IPS-20b (cell line): Measurements from ENCODE around the gene OR7C1.

Experiments
- H3K27ac ChIP-seq: one replicate; pipeline ENCODE4 v1.5.1; 2013; ENCODE audit warnings: low read length
- H3K27me3 ChIP-seq: 2 replicates; pipeline ENCODE4 v1.6.1; 2013; ENCODE audit warnings: mild to moderate bottlenecking, low read length, inconsistent platforms; ENCODE audit not compliant: insufficient read depth
- H3K36me3 ChIP-seq: 2 replicates; pipeline ENCODE4 v1.6.1; 2013; ENCODE audit warnings: low read depth, mild to moderate bottlenecking, inconsistent platforms, low read length, moderate library complexity; ENCODE audit not compliant: insufficient read depth
- H3K4me1 ChIP-seq: 2 replicates; pipeline ENCODE4 v1.6.1; 2013; ENCODE audit warnings: mild to moderate bottlenecking, control low read depth, inconsistent platforms, low read length, moderate library complexity; ENCODE audit not compliant: insufficient read depth
- H3K4me3 ChIP-seq: 2 replicates; pipeline ENCODE4 v1.5.1; 2013; ENCODE audit warnings: mild to moderate bottlenecking, low read length, inconsistent platforms
- H3K9ac ChIP-seq: 2 replicates; pipeline ENCODE4 v1.6.1; 2013; ENCODE audit warnings: low read depth, mild to moderate bottlenecking, inconsistent platforms, low read length, moderate library complexity
- H3K9me3 ChIP-seq: 2 replicates; pipeline ENCODE4 v1.6.1; 2013; ENCODE audit warnings: mild to moderate bottlenecking, low read depth, low read length, inconsistent platforms; ENCODE audit not compliant: insufficient read depth

OR7C1 gene

GRCh38 chr19:14762111-14762510 lies 72.9 kb downstream of the OR7C1 start:
- Histone ChIP-seq H3K4me1 (peaks cover 2% of the 10 kb centered on the region; the same call in 1 of the 2 replicates), H3K4me3 (no peak overlapping the region), H3K36me3 (no peaks in the 10 kb centered on the region), H3K27ac (no peak overlapping the region), H3K9me3 (no peaks in the 10 kb centered on the region), H3K27me3 (no peaks in the 10 kb centered on the region), H3K9ac (no peak overlapping the region)

GRCh38 chr19:14761607-14762006 lies 73.4 kb downstream of the OR7C1 start:
- H3K4me3 ChIP-seq = no peak overlapping the region
- H3K27me3 ChIP-seq = no peaks in the 10 kb centered on the region
- no peaks in the 10 kb centered on the region for H3K36me3 ChIP-seq
- H3K27ac ChIP-seq = no peak overlapping the region
- H3K4me1 ChIP-seq = peaks cover 2% of the 10 kb centered on the region; the same call in 1 of the 2 replicates
- H3K9ac ChIP-seq = no peak overlapping the region
- no peaks in the 10 kb centered on the region for H3K9me3 ChIP-seq

- peak overlapping the region; percentile 89 for H3K27ac ChIP-seq
- no peaks in the 10 kb centered on the region for H3K27me3 ChIP-seq
- no peaks in the 10 kb centered on the region for H3K9me3 ChIP-seq
- no peaks in the 10 kb centered on the region for H3K36me3 ChIP-seq
- peak overlapping the region; percentile 69; the same call in 1 of the 2 replicates for H3K9ac ChIP-seq
- peaks cover 2% of the 10 kb centered on the region; the same call in 1 of the 2 replicates for H3K4me1 ChIP-seq
- H3K4me3 ChIP-seq = peak overlapping the region; percentile 46; the same call in 1 of the 2 replicates
These were observed 76.2 kb downstream of the OR7C1 start for GRCh38 chr19:14758816-14759215.

- H3K27me3 ChIP-seq = no peaks in the 10 kb centered on the region
- H3K9ac ChIP-seq = no peak overlapping the region
- H3K27ac ChIP-seq = no peak overlapping the region
- H3K4me3 ChIP-seq = no peak overlapping the region
- H3K36me3 ChIP-seq = no peaks in the 10 kb centered on the region
- no peaks in the 10 kb centered on the region for H3K9me3 ChIP-seq
- H3K4me1 ChIP-seq = no peaks in the 10 kb centered on the region
These were observed 86.4 kb downstream of the OR7C1 start for GRCh38 chr19:14748601-14749000.
